Measurements from ENCODE around the gene IGF2BP2. TPM values are rescaled to one million over a fixed set of nuclear protein-coding genes. Genes with fewer than 3 reads are reported as not detected.
A peak's percentile ranks its signal among the peaks of the same experiment; 100 is the strongest.

IGF2BP2 gene
- total RNA-seq, 1 experiment from 2014 or later = 97.8 TPM

DNA sequence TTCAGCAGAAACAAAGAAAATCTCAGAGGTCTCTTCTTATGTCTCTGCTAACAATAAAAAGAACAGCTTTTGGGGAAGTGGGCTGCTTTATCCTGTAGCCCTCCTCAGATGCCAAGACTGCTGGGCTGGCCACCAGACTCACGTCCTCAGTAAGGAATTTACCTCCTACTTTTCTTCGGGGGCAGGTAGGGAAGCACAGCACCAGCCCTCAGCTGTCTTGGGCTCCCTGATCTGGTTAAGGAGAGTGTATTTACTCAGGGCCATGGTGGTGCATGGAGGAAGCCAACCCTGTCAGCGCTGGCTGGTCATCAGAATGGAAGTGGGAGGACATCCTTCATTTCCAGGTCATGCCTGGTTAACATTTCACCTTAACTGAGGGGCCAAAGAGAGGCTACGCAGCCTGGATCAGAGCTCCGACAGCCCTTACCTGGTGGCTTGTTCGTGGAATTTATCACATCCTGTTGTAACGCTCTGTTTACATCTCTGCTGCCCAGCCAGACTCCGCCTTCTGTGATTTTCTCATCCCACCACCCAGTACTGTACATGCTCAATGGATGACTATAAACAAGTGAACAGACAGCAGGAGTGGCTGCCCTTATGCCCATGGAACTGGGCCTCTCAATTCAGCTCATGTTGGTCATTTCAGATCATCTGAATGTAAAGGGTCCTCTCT lies 108.3 kb downstream of the IGF2BP2 start:
- peak; percentile 19; the same call in 1 of the 2 replicates for ATAC-seq
- no TSS peak for BruUV-seq (replicated peaks)

DNA sequence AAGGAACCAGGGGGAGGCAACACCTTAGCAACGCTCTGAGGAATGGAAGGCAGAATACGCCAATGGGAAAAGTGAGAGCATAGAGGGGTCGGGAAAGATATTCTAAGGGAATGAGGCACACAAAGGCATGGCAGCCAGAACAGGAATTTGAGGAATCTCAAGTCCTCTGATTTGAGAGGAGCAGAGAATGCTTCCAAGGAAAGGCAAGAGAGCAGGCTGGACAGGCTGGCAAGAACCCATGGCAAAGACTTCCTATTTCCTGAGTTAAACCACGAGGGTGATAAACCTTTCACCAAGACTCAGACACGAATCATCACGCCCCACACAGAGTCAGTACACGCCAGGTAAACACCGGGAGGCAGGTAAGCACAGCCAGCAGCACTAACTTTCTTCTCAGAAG lies 109.8 kb downstream of the IGF2BP2 start:
- Histone ChIP-seq H3K9me3 (ENCODE audit: control insufficient read depth, insufficient read depth, low read depth, low read length) (no peaks in the 10 kb centered on the region), H3K36me3 (ENCODE audit: control insufficient read depth, insufficient read depth, low read length) (no peaks in the 10 kb centered on the region), H3K4me3 (ENCODE audit: low read depth in 2 of 2, low read length in 2 of 2) (no peak overlapping the region), H3K4me1 (ENCODE audit: control insufficient read depth, insufficient read depth, low read length) (peaks cover 29% of the 10 kb centered on the region), H3K27me3 (ENCODE audit: control insufficient read depth, insufficient read depth, low read length) (no peaks in the 10 kb centered on the region), H3K27ac (ENCODE audit: low read length) (no peak overlapping the region)
- CTCF ChIA-PET = no interaction called here
- POLR2A ChIA-PET = no interaction called here
- in situ Hi-C loops (cut with HindIII; ENCODE audit: low pct_unique_long_range_greater_than_20kb, low sequenced_read_pairs) = no loop called here
- intact Hi-C loops (cut with micrococcal nuclease; ENCODE audit: unreplicated experiment) = no loop called here
- peak; percentile 29; the same call in 1 of the 2 replicates for ATAC-seq
- TF ChIP-seq, protein P1, sequence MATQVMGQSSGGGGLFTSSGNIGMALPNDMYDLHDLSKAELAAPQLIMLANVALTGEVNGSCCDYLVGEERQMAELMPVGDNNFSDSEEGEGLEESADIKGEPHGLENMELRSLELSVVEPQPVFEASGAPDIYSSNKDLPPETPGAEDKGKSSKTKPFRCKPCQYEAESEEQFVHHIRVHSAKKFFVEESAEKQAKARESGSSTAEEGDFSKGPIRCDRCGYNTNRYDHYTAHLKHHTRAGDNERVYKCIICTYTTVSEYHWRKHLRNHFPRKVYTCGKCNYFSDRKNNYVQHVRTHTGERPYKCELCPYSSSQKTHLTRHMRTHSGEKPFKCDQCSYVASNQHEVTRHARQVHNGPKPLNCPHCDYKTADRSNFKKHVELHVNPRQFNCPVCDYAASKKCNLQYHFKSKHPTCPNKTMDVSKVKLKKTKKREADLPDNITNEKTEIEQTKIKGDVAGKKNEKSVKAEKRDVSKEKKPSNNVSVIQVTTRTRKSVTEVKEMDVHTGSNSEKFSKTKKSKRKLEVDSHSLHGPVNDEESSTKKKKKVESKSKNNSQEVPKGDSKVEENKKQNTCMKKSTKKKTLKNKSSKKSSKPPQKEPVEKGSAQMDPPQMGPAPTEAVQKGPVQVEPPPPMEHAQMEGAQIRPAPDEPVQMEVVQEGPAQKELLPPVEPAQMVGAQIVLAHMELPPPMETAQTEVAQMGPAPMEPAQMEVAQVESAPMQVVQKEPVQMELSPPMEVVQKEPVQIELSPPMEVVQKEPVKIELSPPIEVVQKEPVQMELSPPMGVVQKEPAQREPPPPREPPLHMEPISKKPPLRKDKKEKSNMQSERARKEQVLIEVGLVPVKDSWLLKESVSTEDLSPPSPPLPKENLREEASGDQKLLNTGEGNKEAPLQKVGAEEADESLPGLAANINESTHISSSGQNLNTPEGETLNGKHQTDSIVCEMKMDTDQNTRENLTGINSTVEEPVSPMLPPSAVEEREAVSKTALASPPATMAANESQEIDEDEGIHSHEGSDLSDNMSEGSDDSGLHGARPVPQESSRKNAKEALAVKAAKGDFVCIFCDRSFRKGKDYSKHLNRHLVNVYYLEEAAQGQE (IDR thresholded peaks at IDR 0.05; ENCODE audit: insufficient read depth in 1 of 2, low read depth in 2 of 2, low read length in 1 of 2) = no peak
- TF ChIP-seq, protein P2, sequence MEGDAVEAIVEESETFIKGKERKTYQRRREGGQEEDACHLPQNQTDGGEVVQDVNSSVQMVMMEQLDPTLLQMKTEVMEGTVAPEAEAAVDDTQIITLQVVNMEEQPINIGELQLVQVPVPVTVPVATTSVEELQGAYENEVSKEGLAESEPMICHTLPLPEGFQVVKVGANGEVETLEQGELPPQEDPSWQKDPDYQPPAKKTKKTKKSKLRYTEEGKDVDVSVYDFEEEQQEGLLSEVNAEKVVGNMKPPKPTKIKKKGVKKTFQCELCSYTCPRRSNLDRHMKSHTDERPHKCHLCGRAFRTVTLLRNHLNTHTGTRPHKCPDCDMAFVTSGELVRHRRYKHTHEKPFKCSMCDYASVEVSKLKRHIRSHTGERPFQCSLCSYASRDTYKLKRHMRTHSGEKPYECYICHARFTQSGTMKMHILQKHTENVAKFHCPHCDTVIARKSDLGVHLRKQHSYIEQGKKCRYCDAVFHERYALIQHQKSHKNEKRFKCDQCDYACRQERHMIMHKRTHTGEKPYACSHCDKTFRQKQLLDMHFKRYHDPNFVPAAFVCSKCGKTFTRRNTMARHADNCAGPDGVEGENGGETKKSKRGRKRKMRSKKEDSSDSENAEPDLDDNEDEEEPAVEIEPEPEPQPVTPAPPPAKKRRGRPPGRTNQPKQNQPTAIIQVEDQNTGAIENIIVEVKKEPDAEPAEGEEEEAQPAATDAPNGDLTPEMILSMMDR (IDR thresholded peaks at IDR 0.05) = no peak
- TF ChIP-seq TCF7L2 (IDR thresholded peaks at IDR 0.05; ENCODE audit: low read depth, low read length) = no peak
- no peak for TF ChIP-seq POLR2AphosphoS5 (IDR thresholded peaks at IDR 0.05; ENCODE audit: low read depth, low read length)
- no peak for TF ChIP-seq SIN3A (IDR thresholded peaks at IDR 0.05; ENCODE audit: borderline replicate concordance, insufficient read depth, low read depth, low read length)
- BruUV-seq (replicated peaks) = no TSS peak
- DNase-seq (ENCODE audit: low read depth, low spot score) = no peak

More for the DNA sequence above, 108.3 kb downstream of the IGF2BP2 start:
- ChIA-PET POLR2A (no interaction called here), CTCF (no interaction called here)
- Histone ChIP-seq H3K4me1 (ENCODE audit: control insufficient read depth, insufficient read depth, low read length) (peaks cover 24% of the 10 kb centered on the region), H3K36me3 (ENCODE audit: control insufficient read depth, insufficient read depth, low read length) (no peaks in the 10 kb centered on the region), H3K27ac (ENCODE audit: low read length) (0 out of 2 replicates have a peak overlapping the region, but pooled peaks have one; percentile 12), H3K9me3 (ENCODE audit: control insufficient read depth, insufficient read depth, low read depth, low read length) (no peaks in the 10 kb centered on the region), H3K4me3 (ENCODE audit: low read depth in 2 of 2, low read length in 2 of 2) (no peak overlapping the region), H3K27me3 (ENCODE audit: control insufficient read depth, insufficient read depth, low read length) (no peaks in the 10 kb centered on the region)
- in situ Hi-C loops (cut with HindIII; ENCODE audit: low pct_unique_long_range_greater_than_20kb, low sequenced_read_pairs) = no loop called here
- TF ChIP-seq POLR2AphosphoS5 (IDR thresholded peaks at IDR 0.05; ENCODE audit: low read depth, low read length) (no peak), TCF7L2 (IDR thresholded peaks at IDR 0.05; ENCODE audit: low read depth, low read length) (no peak)
- TF ChIP-seq, protein P1 (IDR thresholded peaks at IDR 0.05; ENCODE audit: insufficient read depth in 1 of 2, low read depth in 2 of 2, low read length in 1 of 2) = no peak
- intact Hi-C loops (cut with micrococcal nuclease; ENCODE audit: unreplicated experiment) = no loop called here
- no peak for DNase-seq (ENCODE audit: low read depth, low spot score)
